ENCODE data around the gene MFRP.
A peak's percentile ranks its signal among the peaks of the same experiment; 100 is the strongest.

The MFRP gene

GRCh38 chr11:119318240-119319135, 28.0 kb downstream of the MFRP start:
- peak; percentile 77 for DNase-seq (ENCODE audit: low spot score)

- DNase-seq (ENCODE audit: low spot score): no peak
Measured at GRCh38 chr11:119317592-119318239, 28.8 kb downstream of the MFRP start.

GRCh38 chr11:119316729-119317591, 29.5 kb downstream of the MFRP start, which contains the start of gene MCAM:
Gene MCAM (minus strand): TSS chr11:119317130. CDS start chr11:119317101, 29 bp downstream.
- peak; percentile 60 for DNase-seq (ENCODE audit: low spot score)

- DNase-seq (ENCODE audit: low spot score): peak; percentile 55
Measured at GRCh38 chr11:119316016-119316728, 30.3 kb downstream of the MFRP start.

GRCh38 chr11:119315131-119316015, 31.1 kb downstream of the MFRP start:
- peak; percentile 86 for DNase-seq (ENCODE audit: low spot score)

GRCh38 chr11:119314726-119315125, 31.8 kb downstream of the MFRP start:
- no peak for DNase-seq (ENCODE audit: low spot score)

- no peak for DNase-seq (ENCODE audit: low spot score)
Measured at GRCh38 chr11:119310682-119311052, 35.8 kb downstream of the MFRP start.

- DNase-seq (ENCODE audit: low spot score): no peak
Measured at GRCh38 chr11:119309953-119310681, 36.4 kb downstream of the MFRP start.

GRCh38 chr11:119309411-119309810, 37.1 kb downstream of the MFRP start:
- DNase-seq (ENCODE audit: low spot score): no peak

- no peak for DNase-seq (ENCODE audit: low spot score)
Measured at GRCh38 chr11:119307974-119308373, 38.5 kb downstream of the MFRP start.

GRCh38 chr11:119307219-119307618, 39.3 kb downstream of the MFRP start:
- DNase-seq (ENCODE audit: low spot score): no peak

- DNase-seq (ENCODE audit: low spot score): no peak
Measured at GRCh38 chr11:119306373-119306890, 40.1 kb downstream of the MFRP start.

GRCh38 chr11:119305556-119306372, 40.7 kb downstream of the MFRP start:
- DNase-seq (ENCODE audit: low spot score): no peak

- DNase-seq (ENCODE audit: low spot score): no peak
Measured at GRCh38 chr11:119303227-119303718, 43.2 kb downstream of the MFRP start.

- no peak for DNase-seq (ENCODE audit: low spot score)
Measured at GRCh38 chr11:119300198-119300964, 46.1 kb downstream of the MFRP start.

GRCh38 chr11:119299416-119299815, 47.1 kb downstream of the MFRP start:
- DNase-seq (ENCODE audit: low spot score): no peak

GRCh38 chr11:119298726-119299125, 47.8 kb downstream of the MFRP start:
- no peak for DNase-seq (ENCODE audit: low spot score)

GRCh38 chr11:119297938-119298337, 48.6 kb downstream of the MFRP start:
- DNase-seq (ENCODE audit: low spot score): no peak

Measured in kidney tubule cell (primary cell).